ENCODE results near the gene ELF4. TPM values are rescaled to one million over a fixed set of nuclear protein-coding genes. Genes with fewer than 3 reads are reported as not detected.

The ELF4 gene
- total and polyA plus RNA-seq, 2 of the 13 experiments (the other 11 are each of a cell fraction or from before 2014, with no cell fraction given): 1.3 to 2.6 TPM

- TF ChIP-seq CC2D1A (CRISPR knock-in tag; IDR thresholded peaks at IDR 0.05): no peak
- TF ChIP-seq ZNF552 (CRISPR knock-in tag; IDR thresholded peaks at IDR 0.05; ENCODE audit: borderline replicate concordance): no peak
- TF ChIP-seq ZNF512 (CRISPR knock-in tag; IDR thresholded peaks at IDR 0.05): no peak
- no peak for TF ChIP-seq SALL1 (CRISPR knock-in tag; IDR thresholded peaks at IDR 0.05)
- TF ChIP-seq ZNF296 (CRISPR knock-in tag; conservative IDR thresholded peaks at IDR 0.05): no peak
- TF ChIP-seq MYC (CRISPR knock-in tag; IDR thresholded peaks at IDR 0.05; ENCODE audit: borderline replicate concordance): no peak
These were observed 29.3 kb upstream of the ELF4 start (continued) for GRCh38 chrX:130139474-130140201.

- no peaks in the 10 kb centered on the region for H3K4me1 ChIP-seq (ENCODE audit: insufficient read depth, low read length)
- no peak overlapping the region for H3K9ac ChIP-seq (ENCODE audit: insufficient read depth, low read depth, low read length)
- ChIA-PET POLR2A (no interaction called here), CTCF (ENCODE audit: low intra/inter-chr PET ratio, low total read pairs) (no interaction called here)
- H3K36me3 ChIP-seq (replicated peaks in 1 of 2; ENCODE audit: control insufficient read depth in 1 of 2, insufficient read depth in 2 of 2, low read length in 2 of 2): peaks cover 4 to 16% of the 10 kb centered on the region in 2 experiments; a peak in 2 of 5 replicates
- H4K20me1 ChIP-seq (ENCODE audit: insufficient read depth, low read length): no peaks in the 10 kb centered on the region
- H3K79me2 ChIP-seq (ENCODE audit: insufficient read depth, low read length): no peaks in the 10 kb centered on the region
- ATAC-seq: no peak
- intact Hi-C loops (cut with micrococcal nuclease; ENCODE audit: unreplicated experiment): no loop called here
- 93% methylated on average over 7 of the region's 8 CpGs for WGBS (ENCODE audit: low lambda C conversion rate)
- no TSS peak for BruUV-seq (replicated peaks)
- no peak overlapping the region for H3K4me2 ChIP-seq (ENCODE audit: low read depth, low read length)
- no peak for FAIRE-seq
- TF ChIP-seq GABPB1 (CRISPR knock-in tag; IDR thresholded peaks at IDR 0.05) (no peak), ZNF503 (CRISPR knock-in tag; IDR thresholded peaks at IDR 0.05) (no peak), CHCHD3 (CRISPR knock-in tag; IDR thresholded peaks at IDR 0.05) (no peak), ZNF530 (CRISPR knock-in tag; IDR thresholded peaks at IDR 0.05; ENCODE audit: low read depth) (no peak), ZNF879 (CRISPR knock-in tag; IDR thresholded peaks at IDR 0.05) (no peak), GATA4 (IDR thresholded peaks at IDR 0.05; ENCODE audit: borderline replicate concordance, low read depth) (no peak), CREB3 (CRISPR knock-in tag; IDR thresholded peaks at IDR 0.05) (no peak), CREB1 (IDR thresholded peaks at IDR 0.05) (no peak), CREB1 (CRISPR knock-in tag; IDR thresholded peaks at IDR 0.05) (no peak), ELF3 (CRISPR knock-in tag; IDR thresholded peaks at IDR 0.05) (no peak)
- no peaks in the 10 kb centered on the region for H3K27me3 ChIP-seq (ENCODE audit: control insufficient read depth in 1 of 2, insufficient read depth in 2 of 2, low read length in 2 of 2)
- DNase-seq (ENCODE audit: low spot score): no peak
- H3K4me3 ChIP-seq (replicated peaks in 1 of 3; ENCODE audit: insufficient read depth in 1 of 3, low read depth in 2 of 3, low read length in 3 of 3): no peak overlapping the region
- no peaks in the 10 kb centered on the region for H3K9me3 ChIP-seq (ENCODE audit: low read length)
- in situ Hi-C loops (cut with HindIII; ENCODE audit: extremely low pct_ligation_motif_present, low pct_unique_long_range_greater_than_20kb): no loop called here
- H2AFZ ChIP-seq (ENCODE audit: low read length): no peak overlapping the region
- H3K27ac ChIP-seq (ENCODE audit: extremely low read length, insufficient read depth, low read length): no peak overlapping the region
These were observed 26.7 kb upstream of the ELF4 start for GRCh38 chrX:130136961-130137360.

Measured in HepG2 (cell line).